Esophagus squamous epithelium (tissue), 5 donors: ENCODE results near the gene CPS1. TPM values are rescaled to one million over a fixed set of nuclear protein-coding genes. Genes with fewer than 3 reads are reported as not detected.

ENCODE experiments used
- DNase-seq: peaks from one replicate; lab custom pipeline; 2025; lab: John Stamatoyannopoulos, UW
- H3K27ac ChIP-seq, 4 donors: fragments of 200-600 bp; sonication (generic); one replicate each; pipeline ENCODE4 v1.5.1; 2016 to 2019; ENCODE audit warnings: mild to moderate bottlenecking in 1 of 4
- H3K27me3 ChIP-seq, 4 donors: fragments of 200-600 bp; sonication (generic); 1 replicate in 3 of 4; 2 replicates in 1 of 4; pipeline versions ENCODE4 v1.5.1 to v1.6.0; 2017 to 2021; ENCODE audit warnings: antibody characterized with exemption in 1 of 4
- H3K36me3 ChIP-seq, 3 donors: fragments of 200-600 bp; sonication (generic); one replicate each; pipeline ENCODE4 v1.5.1; 2016 to 2019
- H3K4me1 ChIP-seq, 3 donors: fragments of 200-600 bp; sonication (generic); one replicate each; pipeline ENCODE4 v1.5.1; 2017 to 2019
- H3K4me3 ChIP-seq, 4 donors: fragments of 200-600 bp; sonication (generic); 1 replicate in 3 of 4; 2 replicates in 1 of 4; pipeline ENCODE4 v1.5.1; 2016 to 2019; ENCODE audit warnings: mild to moderate bottlenecking in 2 of 4, moderate library complexity in 1 of 4
- H3K9me3 ChIP-seq, 3 donors: fragments of 200-600 bp; sonication (generic); one replicate each; pipeline ENCODE4 v1.5.1; 2016 to 2019
- POLR2A ChIP-seq, 4 donors: fragments of 450-650 bp; IDR thresholded peaks; one replicate each; pipeline ENCODE4 v1.6.1; 2017; ENCODE audit warnings: antibody characterized with exemption in 4 of 4, mild to moderate bottlenecking in 4 of 4, moderate library complexity in 3 of 4
- WGBS, 2 donors: methylation state at CpG; one replicate each; pipeline ENCODE4 v1.1.5; 2018; 5-methylcytosine and 5-hydroxymethylcytosine counted together
- intact Hi-C: fragments of 100-400 bp; cut with DNase I; formaldehyde crosslinking; loops from one replicate; pipeline ENCODE4 v1.15.0; 2022
- total RNA-seq, 4 donors: library from RNA; depleted of rRNA; stranded (reverse); fragments of >200 nt; gene quantifications; one replicate each; pipeline ENCODE4 v1.1.0, GENCODE V29; 2016
- TF ChIP-seq, protein P1 (sequence below), 6 experiments: fragments of 450-650 bp in 4 of 6; fragments of 200-600 bp in 2 of 6; sonication (generic) in 2 of 6; IDR thresholded peaks; one replicate each; pipeline ENCODE4 v1.5.1; 2016 to 2019; ENCODE audit warnings: antibody characterized with exemption in 6 of 6, mild to moderate bottlenecking in 4 of 6, moderate library complexity in 4 of 6
- donor health status: DM: yes; HTN: yes; CAD: no.

Gene CPS1
- total RNA-seq, 4 donors from 2014 or later = 2.2 to 8.9 (median 4.3) TPM

GRCh38 chr2:210676067-210676466 is 119.7 kb downstream of the CPS1 start:
- no peaks in the 10 kb centered on the region for H3K36me3 ChIP-seq
- H3K4me3 ChIP-seq = no peak overlapping the region
- H3K4me1 ChIP-seq = no peaks in the 10 kb centered on the region
- TF ChIP-seq, protein P1, sequence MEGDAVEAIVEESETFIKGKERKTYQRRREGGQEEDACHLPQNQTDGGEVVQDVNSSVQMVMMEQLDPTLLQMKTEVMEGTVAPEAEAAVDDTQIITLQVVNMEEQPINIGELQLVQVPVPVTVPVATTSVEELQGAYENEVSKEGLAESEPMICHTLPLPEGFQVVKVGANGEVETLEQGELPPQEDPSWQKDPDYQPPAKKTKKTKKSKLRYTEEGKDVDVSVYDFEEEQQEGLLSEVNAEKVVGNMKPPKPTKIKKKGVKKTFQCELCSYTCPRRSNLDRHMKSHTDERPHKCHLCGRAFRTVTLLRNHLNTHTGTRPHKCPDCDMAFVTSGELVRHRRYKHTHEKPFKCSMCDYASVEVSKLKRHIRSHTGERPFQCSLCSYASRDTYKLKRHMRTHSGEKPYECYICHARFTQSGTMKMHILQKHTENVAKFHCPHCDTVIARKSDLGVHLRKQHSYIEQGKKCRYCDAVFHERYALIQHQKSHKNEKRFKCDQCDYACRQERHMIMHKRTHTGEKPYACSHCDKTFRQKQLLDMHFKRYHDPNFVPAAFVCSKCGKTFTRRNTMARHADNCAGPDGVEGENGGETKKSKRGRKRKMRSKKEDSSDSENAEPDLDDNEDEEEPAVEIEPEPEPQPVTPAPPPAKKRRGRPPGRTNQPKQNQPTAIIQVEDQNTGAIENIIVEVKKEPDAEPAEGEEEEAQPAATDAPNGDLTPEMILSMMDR (IDR thresholded peaks at IDR 0.05) = no peak
- no peak for TF ChIP-seq POLR2A (IDR thresholded peaks at IDR 0.05)
- no peak overlapping the region for H3K27ac ChIP-seq
- no peaks in the 10 kb centered on the region for H3K9me3 ChIP-seq
- intact Hi-C loops = no loop called here
- H3K27me3 ChIP-seq = no peaks in the 10 kb centered on the region
- WGBS, 2 donors = 66 to 93% methylated on average over 3 of the region's 3 CpGs
- no peak for DNase-seq

- Histone ChIP-seq H3K27me3 (no peaks in the 10 kb centered on the region), H3K4me3 (no peak overlapping the region), H3K27ac (no peak overlapping the region), H3K9me3 (no peaks in the 10 kb centered on the region), H3K4me1 (no peaks in the 10 kb centered on the region), H3K36me3 (no peaks in the 10 kb centered on the region)
- intact Hi-C loops = no loop called here
- TF ChIP-seq POLR2A (IDR thresholded peaks at IDR 0.05) = no peak
- TF ChIP-seq, protein P1 (IDR thresholded peaks at IDR 0.05) = no peak
- no peak for DNase-seq
These were observed 125.1 kb downstream of the CPS1 start for GRCh38 chr2:210681491-210681890.

- intact Hi-C loops = no loop called here
- Histone ChIP-seq H3K4me1 (no peaks in the 10 kb centered on the region), H3K4me3 (no peak overlapping the region)
These were observed 130.0 kb downstream of the CPS1 start for GRCh38 chr2:210686401-210686800.

DNA sequence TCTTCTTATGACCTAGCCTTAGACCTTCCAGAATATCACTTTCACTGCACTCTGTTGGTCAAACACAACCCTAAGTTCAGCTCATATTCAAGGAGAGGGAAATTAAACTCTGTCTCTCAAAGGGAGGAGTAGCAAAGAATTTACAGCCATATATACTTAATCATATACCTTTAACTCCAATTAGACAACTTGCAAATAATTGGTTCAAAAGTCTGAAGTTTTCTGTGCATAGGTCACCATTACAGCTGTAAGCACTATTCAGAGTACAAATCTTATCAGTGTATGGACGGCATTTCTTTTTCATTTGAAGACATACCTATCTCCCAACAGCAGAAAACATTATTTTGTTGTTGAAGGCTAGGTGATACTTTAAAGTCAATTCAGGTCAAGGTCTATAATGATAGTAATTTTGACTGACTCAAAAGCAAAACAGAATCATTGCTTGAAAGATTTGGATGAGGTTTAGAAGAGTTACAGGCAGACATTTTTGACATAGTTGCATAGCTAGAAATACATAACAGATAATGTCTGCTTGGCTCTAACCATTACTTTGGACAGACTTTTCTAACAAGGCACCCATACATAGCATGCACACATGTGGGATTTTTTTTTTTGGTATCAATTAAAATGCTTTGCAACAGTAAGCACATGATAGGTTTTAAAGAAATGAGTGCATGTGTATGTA is 131.5 kb downstream of the CPS1 start:
- H3K4me3 ChIP-seq = no peak overlapping the region
- no peak overlapping the region for H3K27ac ChIP-seq
- no peaks in the 10 kb centered on the region for H3K9me3 ChIP-seq
- H3K4me1 ChIP-seq = no peaks in the 10 kb centered on the region
- intact Hi-C loops = no loop called here
- TF ChIP-seq, protein P1 (IDR thresholded peaks at IDR 0.05) = no peak
- no peak for TF ChIP-seq POLR2A (IDR thresholded peaks at IDR 0.05)
- no peak for DNase-seq
- H3K36me3 ChIP-seq = no peaks in the 10 kb centered on the region
- no peaks in the 10 kb centered on the region for H3K27me3 ChIP-seq
- WGBS, 2 donors = 70 to 73% methylated on average over 1 of the region's 1 CpG

More at GRCh38 chr2:210686401-210686800, 130.0 kb downstream of the CPS1 start:
- WGBS, 2 donors = 54 to 63% methylated on average over 3 of the region's 3 CpGs
- H3K9me3 ChIP-seq = no peaks in the 10 kb centered on the region
- H3K36me3 ChIP-seq = no peaks in the 10 kb centered on the region
- DNase-seq = no peak
- no peak overlapping the region for H3K27ac ChIP-seq
- no peaks in the 10 kb centered on the region for H3K27me3 ChIP-seq
- TF ChIP-seq, protein P1 (IDR thresholded peaks at IDR 0.05) = no peak
- TF ChIP-seq POLR2A (IDR thresholded peaks at IDR 0.05) = no peak

GRCh38 chr2:210707900-210708299 is 151.5 kb downstream of the CPS1 start:
- intact Hi-C loops = no loop called here
- no peak for DNase-seq
- no peaks in the 10 kb centered on the region for H3K9me3 ChIP-seq
- TF ChIP-seq, protein P1 (IDR thresholded peaks at IDR 0.05) = no peak
- TF ChIP-seq POLR2A (IDR thresholded peaks at IDR 0.05) = no peak
- H3K36me3 ChIP-seq = no peaks in the 10 kb centered on the region
- H3K27ac ChIP-seq = no peak overlapping the region
- no peaks in the 10 kb centered on the region for H3K4me1 ChIP-seq
- no peaks in the 10 kb centered on the region for H3K27me3 ChIP-seq
- no peak overlapping the region for H3K4me3 ChIP-seq
- 61 to 88% methylated on average over 2 of the region's 2 CpGs for WGBS, 2 donors
